Hepatocyte (in vitro differentiated cells): ENCODE results near the gene MAPK8. TPM values are rescaled to one million over a fixed set of nuclear protein-coding genes. Genes with fewer than 3 reads are reported as not detected.

Source experiments
- DNase-seq: peaks from one replicate; pipeline ENCODE4 v3.0.0-alpha.2; 2016; ENCODE audit warnings: low spot score
- H2AFZ ChIP-seq: fragments of 200-600 bp; sonication (generic); 2 replicates; pipeline ENCODE4 v1.6.0; 2016; ENCODE audit warnings: antibody characterized with exemption, mild to moderate bottlenecking
- H3K27ac ChIP-seq: fragments of 200-600 bp; sonication (generic); 2 replicates; pipeline ENCODE4 v1.5.1; 2016; ENCODE audit warnings: mild to moderate bottlenecking
- H3K27me3 ChIP-seq: fragments of 200-600 bp; sonication (generic); 2 replicates; pipeline ENCODE4 v1.6.1; 2016
- H3K36me3 ChIP-seq: fragments of 200-600 bp; sonication (generic); replicated peaks from 2 replicates; pipeline ENCODE4 v1.5.1; 2016; ENCODE audit warnings: low read depth; ENCODE audit not compliant: insufficient read depth
- H3K4me1 ChIP-seq: fragments of 200-600 bp; sonication (generic); 2 replicates; pipeline ENCODE4 v1.5.1; 2016; ENCODE audit warnings: mild to moderate bottlenecking, moderate library complexity; ENCODE audit not compliant: insufficient read depth
- H3K4me2 ChIP-seq: fragments of 200-600 bp; sonication (generic); 2 replicates; pipeline ENCODE4 v1.6.0; 2016
- H3K4me3 ChIP-seq: fragments of 200-600 bp; sonication (generic); 2 replicates; pipeline ENCODE4 v1.5.1; 2016; ENCODE audit warnings: mild to moderate bottlenecking
- H3K79me2 ChIP-seq: fragments of 200-600 bp; sonication (generic); 2 replicates; pipeline ENCODE4 v1.6.0; 2017; ENCODE audit warnings: mild to moderate bottlenecking
- H3K9me2 ChIP-seq: fragments of 200-600 bp; sonication (generic); replicated peaks from 2 replicates; pipeline ENCODE4 v1.6.0; 2017; ENCODE audit warnings: mild to moderate bottlenecking; ENCODE audit not compliant: insufficient read depth
- H3K9me3 ChIP-seq: fragments of 200-600 bp; sonication (generic); 2 replicates; pipeline ENCODE4 v1.5.1; 2016; ENCODE audit warnings: low read depth, mild to moderate bottlenecking
- H4K20me1 ChIP-seq: fragments of 200-600 bp; sonication (generic); 2 replicates; pipeline ENCODE4 v1.6.0; 2016; ENCODE audit warnings: mild to moderate bottlenecking; ENCODE audit not compliant: insufficient read depth, poor library complexity, severe bottlenecking
- CTCF ChIP-seq: fragments of 200-600 bp; sonication (generic); IDR thresholded peaks from 2 replicates; pipeline ENCODE4 v1.5.1; 2016; ENCODE audit warnings: antibody characterized with exemption, mild to moderate bottlenecking; ENCODE audit not compliant: poor library complexity
- EZH2 ChIP-seq: fragments of 200-600 bp; sonication (generic); IDR thresholded peaks from 2 replicates; pipeline ENCODE4 v1.6.1; 2016; ENCODE audit warnings: antibody characterized with exemption, mild to moderate bottlenecking, borderline replicate concordance
- EZH2phosphoT487 ChIP-seq: fragments of 200-600 bp; sonication (generic); IDR thresholded peaks from one replicate; pipeline ENCODE4 v1.6.1; 2018; ENCODE audit warnings: antibody characterized with exemption, mild to moderate bottlenecking, low read depth, moderate library complexity; ENCODE audit not compliant: unreplicated experiment, severe bottlenecking
- WGBS: methylation state at CpG from one replicate; pipeline ENCODE4 v1.1.6; 2016; ENCODE audit warnings: low lambda C conversion rate; ENCODE audit errors: missing lambda C conversion rate; 5-methylcytosine and 5-hydroxymethylcytosine counted together
- polyA plus RNA-seq: library from polyadenylated mRNA; unstranded; fragments of >200 nt; fragmentation: Nextera tagmentation; extraction: Ambion mirVana; gene quantifications from 2 replicates; pipeline ENCODE4 v1.2.1, GENCODE V29; 2016
- total RNA-seq: library from RNA; depleted of rRNA; stranded (reverse); fragments of >200 nt; gene quantifications from 2 replicates; pipeline ENCODE4 v1.2.3, GENCODE V29; 2014

The MAPK8 gene
- total and polyA plus RNA-seq, 2 experiments from 2014 or later = 20.9 to 73.2 TPM

GRCh38 chr10:48450233-48450740 is 143.8 kb downstream of the MAPK8 start:
- Histone ChIP-seq H3K27ac (no peak overlapping the region), H3K4me2 (no peak overlapping the region), H3K27me3 (no peaks in the 10 kb centered on the region), H2AFZ (no peak overlapping the region), H3K9me3 (no peaks in the 10 kb centered on the region), H4K20me1 (no peaks in the 10 kb centered on the region), H3K36me3 (no peaks in the 10 kb centered on the region), H3K79me2 (no peaks in the 10 kb centered on the region), H3K9me2 (no peaks in the 10 kb centered on the region), H3K4me3 (no peak overlapping the region), H3K4me1 (peaks cover 18% of the 10 kb centered on the region)
- 96% methylated on average over 35 of the region's 49 CpGs for WGBS
- TF ChIP-seq EZH2phosphoT487 (no peak), EZH2 (no peak), CTCF (no peak)
- peak; percentile 5 for DNase-seq

- peak; percentile 3 for DNase-seq
- peaks cover 18% of the 10 kb centered on the region for H3K4me1 ChIP-seq
- H3K27ac ChIP-seq = no peak overlapping the region
- H3K4me3 ChIP-seq = no peak overlapping the region
- H3K27me3 ChIP-seq = no peaks in the 10 kb centered on the region
- TF ChIP-seq EZH2phosphoT487 = no peak
- TF ChIP-seq EZH2 = no peak
- no peak for TF ChIP-seq CTCF
- H3K36me3 ChIP-seq = no peaks in the 10 kb centered on the region
- H3K9me2 ChIP-seq = no peaks in the 10 kb centered on the region
- H3K79me2 ChIP-seq = no peaks in the 10 kb centered on the region
- H3K9me3 ChIP-seq = no peaks in the 10 kb centered on the region
- no peak overlapping the region for H2AFZ ChIP-seq
- WGBS = 97% methylated on average over 39 of the region's 43 CpGs
- H3K4me2 ChIP-seq = no peak overlapping the region
- no peaks in the 10 kb centered on the region for H4K20me1 ChIP-seq
Observed at GRCh38 chr10:48450741-48451466, 144.4 kb downstream of the MAPK8 start.

GRCh38 chr10:48451969-48452878 is 145.7 kb downstream of the MAPK8 start:
- Histone ChIP-seq H3K27me3 (no peaks in the 10 kb centered on the region), H3K36me3 (no peaks in the 10 kb centered on the region), H3K79me2 (no peaks in the 10 kb centered on the region), H3K27ac (no peak overlapping the region), H2AFZ (no peak overlapping the region), H3K4me2 (no peak overlapping the region), H3K4me3 (no peak overlapping the region), H4K20me1 (no peaks in the 10 kb centered on the region), H3K4me1 (peaks cover 25% of the 10 kb centered on the region), H3K9me3 (no peaks in the 10 kb centered on the region), H3K9me2 (no peaks in the 10 kb centered on the region)
- WGBS = 87% methylated on average over 14 of the region's 15 CpGs
- DNase-seq = no peak
- no peak for TF ChIP-seq EZH2
- no peak for TF ChIP-seq CTCF
- no peak for TF ChIP-seq EZH2phosphoT487
